Smooth muscle cell (in vitro differentiated cells): ENCODE data around the gene ERGIC2. TPM values are rescaled to one million over a fixed set of nuclear protein-coding genes. Genes with fewer than 3 reads are reported as not detected.

Experiments used
- DNase-seq: peaks from one replicate; lab custom pipeline; 2025; ENCODE audit not compliant: unreplicated experiment; lab: John Stamatoyannopoulos, UW
- H2AFZ ChIP-seq: fragments of 200-600 bp; sonication (generic); 2 replicates; pipeline ENCODE4 v1.6.0; 2016; ENCODE audit warnings: antibody characterized with exemption, low read depth, mild to moderate bottlenecking
- H3F3A ChIP-seq: fragments of 200-600 bp; sonication (generic); 2 replicates; pipeline ENCODE4 v1.6.0; 2017; ENCODE audit warnings: antibody characterized with exemption, low read depth
- H3K27ac ChIP-seq: fragments of 200-600 bp; sonication (generic); 2 replicates; pipeline ENCODE4 v1.5.1; 2016; ENCODE audit warnings: low read depth, mild to moderate bottlenecking
- H3K27me3 ChIP-seq: fragments of 200-600 bp; sonication (generic); 2 replicates; pipeline ENCODE4 v1.6.1; 2016; ENCODE audit warnings: low read depth, mild to moderate bottlenecking
- H3K36me3 ChIP-seq: fragments of 200-600 bp; sonication (generic); 2 replicates; pipeline ENCODE4 v1.5.1; 2016; ENCODE audit warnings: low read depth
- H3K4me1 ChIP-seq: fragments of 200-600 bp; sonication (generic); 2 replicates; pipeline ENCODE4 v1.5.1; 2016; ENCODE audit warnings: low read depth
- H3K4me2 ChIP-seq: fragments of 200-600 bp; sonication (generic); 2 replicates; pipeline ENCODE4 v1.6.0; 2016; ENCODE audit warnings: mild to moderate bottlenecking
- H3K4me3 ChIP-seq: fragments of 200-600 bp; sonication (generic); 2 replicates; pipeline ENCODE4 v1.5.1; 2016; ENCODE audit warnings: mild to moderate bottlenecking
- H3K79me2 ChIP-seq: fragments of 200-600 bp; sonication (generic); 2 replicates; pipeline ENCODE4 v1.6.0; 2016; ENCODE audit warnings: low read depth, mild to moderate bottlenecking
- H3K9ac ChIP-seq: fragments of 200-600 bp; sonication (generic); 2 replicates; pipeline ENCODE4 v1.6.0; 2016; ENCODE audit warnings: low read depth
- H3K9me3 ChIP-seq: fragments of 200-600 bp; sonication (generic); replicated peaks from 2 replicates; pipeline ENCODE4 v1.5.1; 2016; ENCODE audit warnings: low read depth
- H4K20me1 ChIP-seq: fragments of 200-600 bp; sonication (generic); 2 replicates; pipeline ENCODE4 v1.6.0; 2016; ENCODE audit warnings: low read depth
- WGBS: methylation state at CpG from one replicate; pipeline ENCODE4 v1.1.7; 2016; ENCODE audit warnings: low lambda C conversion rate; 5-methylcytosine and 5-hydroxymethylcytosine counted together
- polyA plus RNA-seq: library from polyadenylated mRNA; unstranded; fragments of >200 nt; fragmentation: Nextera tagmentation; extraction: Ambion mirVana; gene quantifications from 2 replicates; pipeline ENCODE4 v1.2.1, GENCODE V29; 2016
- total RNA-seq: library from RNA; depleted of rRNA; stranded (reverse); fragments of >200 nt; gene quantifications from 2 replicates; pipeline ENCODE4 v1.2.3, GENCODE V29; 2014
- TF ChIP-seq, protein P1 (sequence below): fragments of 200-600 bp; sonication (generic); IDR thresholded peaks from 2 replicates; pipeline ENCODE4 v1.5.1; 2017; ENCODE audit warnings: borderline replicate concordance, mild to moderate bottlenecking, antibody characterized with exemption; ENCODE audit not compliant: insufficient read depth, poor library complexity, severe bottlenecking

The ERGIC2 gene
- total and polyA plus RNA-seq, 2 experiments from 2014 or later = 121 to 139 TPM

DNA sequence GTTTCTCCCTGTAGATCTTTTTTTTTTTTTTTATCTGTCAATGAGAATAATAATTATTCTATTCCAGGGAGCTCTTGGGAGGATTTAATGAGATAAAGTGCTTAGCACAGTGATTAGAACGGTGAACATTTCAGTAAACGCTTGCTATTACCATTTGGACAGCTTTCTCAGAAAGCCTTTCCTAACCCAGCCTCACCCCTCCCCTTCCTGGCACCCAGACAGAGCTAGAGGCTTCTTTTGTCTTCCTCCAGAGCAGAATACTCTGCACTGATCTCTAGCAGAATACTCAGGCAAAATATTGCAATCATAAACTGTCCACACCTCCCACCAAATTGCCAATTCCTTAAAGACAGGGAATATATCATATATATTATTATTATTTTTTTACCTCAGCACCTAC, 66.6 kb downstream of the ERGIC2 start:
- Histone ChIP-seq H3F3A (no peaks in the 10 kb centered on the region), H3K27ac (no peak overlapping the region), H3K9ac (no peak overlapping the region), H4K20me1 (no peaks in the 10 kb centered on the region), H3K4me1 (peaks cover 10% of the 10 kb centered on the region), H3K9me3 (no peaks in the 10 kb centered on the region), H3K27me3 (no peaks in the 10 kb centered on the region), H3K36me3 (no peaks in the 10 kb centered on the region), H3K4me2 (no peak overlapping the region), H3K79me2 (no peaks in the 10 kb centered on the region), H2AFZ (no peak overlapping the region), H3K4me3 (no peak overlapping the region)
- DNase-seq = no peak
- WGBS = 66% methylated on average over 2 of the region's 2 CpGs
- TF ChIP-seq, protein P1, sequence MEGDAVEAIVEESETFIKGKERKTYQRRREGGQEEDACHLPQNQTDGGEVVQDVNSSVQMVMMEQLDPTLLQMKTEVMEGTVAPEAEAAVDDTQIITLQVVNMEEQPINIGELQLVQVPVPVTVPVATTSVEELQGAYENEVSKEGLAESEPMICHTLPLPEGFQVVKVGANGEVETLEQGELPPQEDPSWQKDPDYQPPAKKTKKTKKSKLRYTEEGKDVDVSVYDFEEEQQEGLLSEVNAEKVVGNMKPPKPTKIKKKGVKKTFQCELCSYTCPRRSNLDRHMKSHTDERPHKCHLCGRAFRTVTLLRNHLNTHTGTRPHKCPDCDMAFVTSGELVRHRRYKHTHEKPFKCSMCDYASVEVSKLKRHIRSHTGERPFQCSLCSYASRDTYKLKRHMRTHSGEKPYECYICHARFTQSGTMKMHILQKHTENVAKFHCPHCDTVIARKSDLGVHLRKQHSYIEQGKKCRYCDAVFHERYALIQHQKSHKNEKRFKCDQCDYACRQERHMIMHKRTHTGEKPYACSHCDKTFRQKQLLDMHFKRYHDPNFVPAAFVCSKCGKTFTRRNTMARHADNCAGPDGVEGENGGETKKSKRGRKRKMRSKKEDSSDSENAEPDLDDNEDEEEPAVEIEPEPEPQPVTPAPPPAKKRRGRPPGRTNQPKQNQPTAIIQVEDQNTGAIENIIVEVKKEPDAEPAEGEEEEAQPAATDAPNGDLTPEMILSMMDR = no peak

DNA sequence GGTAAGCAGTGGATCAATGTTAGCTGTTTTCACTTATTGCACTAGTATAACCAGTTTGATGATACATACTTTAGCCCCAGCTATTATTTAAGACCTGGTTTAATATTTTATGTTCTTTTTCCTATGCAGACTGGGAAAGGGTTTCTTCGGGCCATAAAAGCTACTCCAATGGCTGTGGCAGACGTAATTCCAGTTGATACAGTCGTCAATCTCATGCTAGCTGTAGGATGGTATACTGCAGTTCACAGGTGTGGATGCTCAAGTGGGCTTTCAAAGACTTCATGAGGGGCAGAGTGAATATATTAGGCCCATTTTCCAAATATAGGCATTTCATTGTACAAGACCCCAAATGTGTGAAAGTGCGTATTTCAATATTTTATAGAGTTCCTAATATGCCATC, 70.1 kb downstream of the ERGIC2 start:
- Histone ChIP-seq H3K27ac (no peak overlapping the region), H3K36me3 (no peaks in the 10 kb centered on the region), H3K4me2 (no peak overlapping the region), H3F3A (no peaks in the 10 kb centered on the region), H3K4me1 (no peaks in the 10 kb centered on the region), H3K4me3 (no peak overlapping the region), H3K9me3 (no peaks in the 10 kb centered on the region), H3K27me3 (no peaks in the 10 kb centered on the region), H3K9ac (no peak overlapping the region), H4K20me1 (no peaks in the 10 kb centered on the region), H3K79me2 (no peaks in the 10 kb centered on the region), H2AFZ (no peak overlapping the region)
- WGBS = 94% methylated on average over 4 of the region's 4 CpGs
- no peak for DNase-seq
- TF ChIP-seq, protein P1 = no peak

DNA sequence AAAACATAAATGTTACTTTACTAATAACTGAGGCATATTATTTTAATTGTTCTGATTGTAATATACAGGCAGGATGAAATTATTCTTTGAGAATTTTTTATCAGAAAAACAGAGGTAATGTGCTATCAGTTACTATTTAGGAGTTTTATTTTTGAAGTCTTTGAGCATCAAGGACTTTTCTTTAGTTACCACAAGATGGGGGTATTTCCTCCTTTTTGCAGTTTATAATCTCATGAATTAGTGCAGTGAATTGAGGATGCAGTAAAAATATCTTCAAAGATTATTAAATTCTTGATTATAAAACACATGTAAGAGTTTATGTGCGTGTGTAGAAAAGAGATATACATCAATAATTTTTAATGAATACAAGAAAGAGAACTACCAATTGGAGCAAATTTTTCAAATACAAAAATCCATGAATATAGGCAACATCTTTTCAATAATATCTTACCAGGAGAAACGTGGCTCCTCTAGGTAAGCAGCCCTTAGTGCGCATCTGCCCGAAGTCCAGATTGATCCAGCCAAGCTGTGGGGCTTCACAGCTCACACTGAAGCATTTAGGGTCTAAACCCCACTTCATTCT, 71.6 kb downstream of the ERGIC2 start:
- 77% methylated on average over 4 of the region's 4 CpGs for WGBS
- Histone ChIP-seq H3K4me1 (no peaks in the 10 kb centered on the region), H3F3A (no peaks in the 10 kb centered on the region), H3K9ac (no peak overlapping the region), H2AFZ (no peak overlapping the region), H3K4me3 (no peak overlapping the region), H4K20me1 (no peaks in the 10 kb centered on the region), H3K79me2 (no peaks in the 10 kb centered on the region), H3K4me2 (no peak overlapping the region), H3K36me3 (no peaks in the 10 kb centered on the region), H3K27me3 (no peaks in the 10 kb centered on the region), H3K27ac (no peak overlapping the region), H3K9me3 (no peaks in the 10 kb centered on the region)
- TF ChIP-seq, protein P1 = peak; percentile 56
- DNase-seq = no peak

DNA sequence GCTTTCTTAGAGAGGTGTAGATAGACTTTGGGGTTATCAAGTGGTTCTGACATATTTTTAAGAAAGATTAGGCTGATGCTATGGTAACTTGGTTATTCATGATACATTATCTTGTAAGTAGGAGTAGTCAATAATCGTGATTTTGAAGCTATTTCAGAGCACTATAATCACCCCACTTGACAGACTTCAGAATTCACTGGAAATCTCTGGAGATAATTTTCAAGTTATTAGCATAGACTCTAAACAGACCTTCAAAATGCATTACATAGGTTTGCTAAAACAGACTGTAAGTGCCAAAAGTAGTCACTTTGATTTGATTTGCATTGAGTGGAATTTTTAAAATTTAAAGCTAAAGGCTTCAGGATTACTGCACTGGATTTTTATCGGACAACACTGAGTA, 74.3 kb downstream of the ERGIC2 start:
- Histone ChIP-seq H3K4me1 (no peaks in the 10 kb centered on the region), H3K36me3 (no peaks in the 10 kb centered on the region), H3K79me2 (no peaks in the 10 kb centered on the region), H2AFZ (no peak overlapping the region), H3K27me3 (no peaks in the 10 kb centered on the region), H3K4me2 (no peak overlapping the region), H3K9ac (no peak overlapping the region), H3K9me3 (no peaks in the 10 kb centered on the region), H3K4me3 (no peak overlapping the region), H3K27ac (no peak overlapping the region), H3F3A (no peaks in the 10 kb centered on the region), H4K20me1 (no peaks in the 10 kb centered on the region)
- WGBS = 90% methylated on average over 2 of the region's 2 CpGs
- TF ChIP-seq, protein P1 = no peak
- DNase-seq = no peak
